HEK293 (cell line): Measurements from ENCODE around the gene CWC25.
A peak's percentile ranks its signal among the peaks of the same experiment; 100 is the strongest.

Source experiments
- EGR2 ChIP-seq: fragments of 450-650 bp; formaldehyde crosslinking; IDR thresholded peaks from 2 replicates; pipeline ENCODE4 v1.5.1; 2016; ENCODE audit warnings: low read depth, missing biosample characterization, missing genetic modification characterization
- KLF8 ChIP-seq: fragments of 450-650 bp; formaldehyde crosslinking; IDR thresholded peaks from 2 replicates; pipeline ENCODE4 v1.5.1; 2016; ENCODE audit warnings: missing biosample characterization, missing genetic modification characterization
- PRDM10 ChIP-seq: fragments of 450-650 bp; formaldehyde crosslinking; IDR thresholded peaks from 2 replicates; pipeline ENCODE4 v1.5.1; 2016; ENCODE audit warnings: missing biosample characterization, missing genetic modification characterization
- SP7 ChIP-seq: fragments of 450-650 bp; formaldehyde crosslinking; IDR thresholded peaks from 2 replicates; pipeline ENCODE4 v1.5.1; 2016; ENCODE audit warnings: missing biosample characterization, missing genetic modification characterization
- WT1 ChIP-seq: fragments of 450-650 bp; formaldehyde crosslinking; IDR thresholded peaks from 2 replicates; pipeline ENCODE4 v1.5.1; 2016; ENCODE audit warnings: missing biosample characterization, missing genetic modification characterization
- YY2 ChIP-seq: fragments of 450-650 bp; formaldehyde crosslinking; IDR thresholded peaks from 2 replicates; pipeline ENCODE4 v1.5.1; 2016; ENCODE audit warnings: missing biosample characterization, missing genetic modification characterization
- ZBTB7A ChIP-seq: fragments of 450-650 bp; formaldehyde crosslinking; IDR thresholded peaks from 2 replicates; pipeline ENCODE4 v1.5.1; 2016; ENCODE audit warnings: low read depth, missing biosample characterization, missing genetic modification characterization
- ZNF169 ChIP-seq: fragments of 450-650 bp; formaldehyde crosslinking; IDR thresholded peaks from 2 replicates; pipeline ENCODE4 v1.5.1; 2016; ENCODE audit warnings: missing biosample characterization, missing genetic modification characterization
- ZNF2 ChIP-seq: fragments of 450-650 bp; formaldehyde crosslinking; IDR thresholded peaks from 2 replicates; pipeline ENCODE4 v1.5.1; 2016; ENCODE audit warnings: missing biosample characterization, missing genetic modification characterization
- ZNF202 ChIP-seq: fragments of 450-650 bp; formaldehyde crosslinking; IDR thresholded peaks from 2 replicates; pipeline ENCODE4 v1.5.1; 2016; ENCODE audit warnings: missing biosample characterization, missing genetic modification characterization, borderline replicate concordance
- ZNF394 ChIP-seq: fragments of 450-650 bp; formaldehyde crosslinking; IDR thresholded peaks from 2 replicates; pipeline ENCODE4 v1.5.1; 2016; ENCODE audit warnings: missing biosample characterization, missing genetic modification characterization, mild to moderate bottlenecking, moderate library complexity, borderline replicate concordance
- ZNF530 ChIP-seq: fragments of 450-650 bp; formaldehyde crosslinking; IDR thresholded peaks from 2 replicates; pipeline ENCODE4 v1.5.1; 2016; ENCODE audit warnings: low read depth, missing biosample characterization, missing genetic modification characterization
- ZNF544 ChIP-seq: fragments of 450-650 bp; formaldehyde crosslinking; IDR thresholded peaks from 2 replicates; pipeline ENCODE4 v1.5.0; 2017; ENCODE audit warnings: missing biosample characterization, missing genetic modification characterization
- ZNF658 ChIP-seq: fragments of 450-650 bp; formaldehyde crosslinking; IDR thresholded peaks from 2 replicates; pipeline ENCODE4; 2016; ENCODE audit warnings: missing biosample characterization, missing genetic modification characterization
- ZNF670 ChIP-seq: fragments of 450-650 bp; formaldehyde crosslinking; IDR thresholded peaks from 2 replicates; pipeline ENCODE4 v1.5.1; 2016; ENCODE audit warnings: missing biosample characterization, missing genetic modification characterization, low read depth
- ZNF701 ChIP-seq: fragments of 450-650 bp; formaldehyde crosslinking; IDR thresholded peaks from 2 replicates; pipeline ENCODE4 v1.5.1; 2016; ENCODE audit warnings: missing biosample characterization, missing genetic modification characterization
- ZNF777 ChIP-seq: fragments of 450-650 bp; formaldehyde crosslinking; IDR thresholded peaks from 2 replicates; pipeline ENCODE4 v1.5.1; 2017; ENCODE audit warnings: missing biosample characterization, missing genetic modification characterization, borderline replicate concordance
- ZNF830 ChIP-seq: fragments of 450-650 bp; IDR thresholded peaks from 2 replicates; pipeline ENCODE4 v1.5.0; 2018; ENCODE audit warnings: missing biosample characterization, missing genetic modification characterization, low read depth, mild to moderate bottlenecking, moderate library complexity
- ZNF837 ChIP-seq: fragments of 450-650 bp; formaldehyde crosslinking; IDR thresholded peaks from 2 replicates; pipeline ENCODE4 v1.5.1; 2016; ENCODE audit warnings: missing biosample characterization, missing genetic modification characterization
- ZNF843 ChIP-seq: fragments of 450-650 bp; formaldehyde crosslinking; IDR thresholded peaks from 2 replicates; pipeline ENCODE4 v1.5.1; 2016; ENCODE audit warnings: missing biosample characterization, missing genetic modification characterization
- ZSCAN16 ChIP-seq: fragments of 450-650 bp; formaldehyde crosslinking; IDR thresholded peaks from 2 replicates; pipeline ENCODE4 v1.5.1; 2016; ENCODE audit warnings: missing biosample characterization, missing genetic modification characterization
- TF ChIP-seq, protein P1 (sequence below): fragments of 450-650 bp; formaldehyde crosslinking; IDR thresholded peaks from 2 replicates; pipeline ENCODE4 v1.5.1; 2016; ENCODE audit warnings: missing biosample characterization, missing genetic modification characterization, borderline replicate concordance
- TF ChIP-seq, protein P2 (sequence below): sonication (generic); formaldehyde crosslinking; IDR thresholded peaks from 2 replicates; pipeline ENCODE4 v1.8.1; 2022; ENCODE audit warnings: mild to moderate bottlenecking, moderate library complexity, missing genetic modification reagents
- TF ChIP-seq, protein P3 (sequence below): fragments of 450-650 bp; formaldehyde crosslinking; IDR thresholded peaks from 2 replicates; pipeline ENCODE4 v1.5.1; 2016; ENCODE audit warnings: missing biosample characterization, missing genetic modification characterization

Gene CWC25

DNA sequence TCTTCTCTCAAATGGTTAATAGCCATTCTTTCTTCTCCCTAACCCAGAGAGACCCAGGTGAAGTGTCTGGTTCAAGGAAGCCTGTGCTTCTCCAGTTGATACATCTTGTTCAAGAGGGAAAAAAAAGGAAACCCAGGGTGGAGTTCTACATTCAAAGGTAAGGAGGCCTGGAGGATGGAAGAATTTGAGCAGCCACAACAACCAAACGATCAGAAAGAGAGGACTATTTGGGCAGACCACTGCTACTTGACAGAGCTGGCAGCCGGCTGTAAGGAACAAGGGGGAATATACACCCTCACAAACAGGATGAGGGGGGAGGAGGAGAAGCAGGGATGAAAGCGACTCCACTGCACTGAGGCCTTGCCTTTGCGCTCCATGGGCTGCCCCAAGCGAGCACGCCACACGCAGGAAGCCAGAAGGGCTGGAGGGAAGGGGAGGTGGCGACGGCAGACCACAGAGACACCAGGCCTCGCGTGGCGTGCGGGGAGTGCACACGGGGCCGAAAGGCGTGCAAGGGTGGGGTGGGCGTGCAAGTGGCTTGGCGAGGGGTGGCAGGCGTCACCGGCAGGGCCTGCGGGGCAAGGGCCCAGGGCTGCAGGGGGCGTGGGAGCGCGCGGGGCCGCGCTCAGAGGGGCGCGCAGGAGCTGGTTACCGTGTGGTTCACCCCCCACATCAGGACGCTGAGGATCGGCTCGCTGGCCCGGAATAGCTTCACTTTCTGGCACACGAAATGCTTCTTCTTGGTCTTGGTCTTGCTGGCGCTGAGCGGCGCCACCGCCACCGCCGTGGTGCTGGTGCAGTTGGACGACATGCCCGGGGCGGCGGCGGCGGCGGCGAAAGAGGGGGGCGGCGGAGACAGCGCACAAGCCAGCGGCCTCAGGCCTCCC, 26.3 kb downstream of the CWC25 start (continued):
- TF ChIP-seq PRDM10 (peak; percentile 85), ZBTB7A (tag by site-specific recombination) (0 out of 2 replicates have a peak, but pooled peaks have one; percentile 37), ZNF843 (tag by site-specific recombination) (peak; percentile 38; the same call in 1 of the 2 replicates), ZNF658 (tag by site-specific recombination) (no peak), YY2 (tag by site-specific recombination) (peak; percentile 33; the same call in 1 of the 2 replicates), ZNF2 (tag by site-specific recombination) (peak; percentile 78; the same call in 1 of the 2 replicates), ZNF837 (tag by site-specific recombination) (peak; percentile 33; the same call in 1 of the 2 replicates), ZNF169 (tag by site-specific recombination) (no peak), ZNF830 (no peak), ZNF670 (tag by site-specific recombination) (no peak), ZNF544 (tag by site-specific recombination) (no peak), ZNF202 (tag by site-specific recombination) (no peak), ZNF777 (tag by site-specific recombination) (no peak), SP7 (tag by site-specific recombination) (peak; percentile 21), ZSCAN16 (tag by site-specific recombination) (no peak), ZNF394 (peak; percentile 48; the same call in 1 of the 2 replicates), ZNF701 (tag by site-specific recombination) (no peak), KLF8 (tag by site-specific recombination) (peak; percentile 87; the same call in 1 of the 2 replicates), ZNF530 (tag by site-specific recombination) (no peak), WT1 (tag by site-specific recombination) (no peak), EGR2 (tag by site-specific recombination) (peak; percentile 75)
- TF ChIP-seq, protein P1, sequence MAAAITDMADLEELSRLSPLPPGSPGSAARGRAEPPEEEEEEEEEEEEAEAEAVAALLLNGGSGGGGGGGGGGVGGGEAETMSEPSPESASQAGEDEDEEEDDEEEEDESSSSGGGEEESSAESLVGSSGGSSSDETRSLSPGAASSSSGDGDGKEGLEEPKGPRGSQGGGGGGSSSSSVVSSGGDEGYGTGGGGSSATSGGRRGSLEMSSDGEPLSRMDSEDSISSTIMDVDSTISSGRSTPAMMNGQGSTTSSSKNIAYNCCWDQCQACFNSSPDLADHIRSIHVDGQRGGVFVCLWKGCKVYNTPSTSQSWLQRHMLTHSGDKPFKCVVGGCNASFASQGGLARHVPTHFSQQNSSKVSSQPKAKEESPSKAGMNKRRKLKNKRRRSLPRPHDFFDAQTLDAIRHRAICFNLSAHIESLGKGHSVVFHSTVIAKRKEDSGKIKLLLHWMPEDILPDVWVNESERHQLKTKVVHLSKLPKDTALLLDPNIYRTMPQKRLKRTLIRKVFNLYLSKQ (tag by site-specific recombination) = no peak
- TF ChIP-seq, protein P2, sequence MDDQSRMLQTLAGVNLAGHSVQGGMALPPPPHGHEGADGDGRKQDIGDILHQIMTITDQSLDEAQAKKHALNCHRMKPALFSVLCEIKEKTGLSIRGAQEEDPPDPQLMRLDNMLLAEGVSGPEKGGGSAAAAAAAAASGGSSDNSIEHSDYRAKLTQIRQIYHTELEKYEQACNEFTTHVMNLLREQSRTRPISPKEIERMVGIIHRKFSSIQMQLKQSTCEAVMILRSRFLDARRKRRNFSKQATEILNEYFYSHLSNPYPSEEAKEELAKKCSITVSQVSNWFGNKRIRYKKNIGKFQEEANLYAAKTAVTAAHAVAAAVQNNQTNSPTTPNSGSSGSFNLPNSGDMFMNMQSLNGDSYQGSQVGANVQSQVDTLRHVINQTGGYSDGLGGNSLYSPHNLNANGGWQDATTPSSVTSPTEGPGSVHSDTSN = peak; percentile 59; the same call in 1 of the 2 replicates
- TF ChIP-seq, protein P3, sequence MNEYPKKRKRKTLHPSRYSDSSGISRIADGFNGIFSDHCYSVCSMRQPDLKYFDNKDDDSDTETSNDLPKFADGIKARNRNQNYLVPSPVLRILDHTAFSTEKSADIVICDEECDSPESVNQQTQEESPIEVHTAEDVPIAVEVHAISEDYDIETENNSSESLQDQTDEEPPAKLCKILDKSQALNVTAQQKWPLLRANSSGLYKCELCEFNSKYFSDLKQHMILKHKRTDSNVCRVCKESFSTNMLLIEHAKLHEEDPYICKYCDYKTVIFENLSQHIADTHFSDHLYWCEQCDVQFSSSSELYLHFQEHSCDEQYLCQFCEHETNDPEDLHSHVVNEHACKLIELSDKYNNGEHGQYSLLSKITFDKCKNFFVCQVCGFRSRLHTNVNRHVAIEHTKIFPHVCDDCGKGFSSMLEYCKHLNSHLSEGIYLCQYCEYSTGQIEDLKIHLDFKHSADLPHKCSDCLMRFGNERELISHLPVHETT (tag by site-specific recombination) = no peak
